Keratinocyte (primary cell): ENCODE measurements around the gene SCN1B. TPM values are rescaled to one million over a fixed set of nuclear protein-coding genes. Genes with fewer than 3 reads are reported as not detected.
A peak's percentile ranks its signal among the peaks of the same experiment; 100 is the strongest.

Source experiments
- DNase-seq: peaks from one replicate; pipeline ENCODE4 v3.0.0-alpha.2; 2011; ENCODE audit warnings: low read depth, missing footprints, low spot score
- FAIRE-seq: peaks from 2 replicates; lab custom pipeline; 2011; peaks lifted over from hg19 to GRCh38; lab: Jason Lieb, UNC
- H2AFZ ChIP-seq: 2 replicates; pipeline ENCODE4 v1.6.0; 2012; ENCODE audit warnings: low read length, control low read depth, inconsistent platforms; ENCODE audit not compliant: control insufficient read depth
- H3K27ac ChIP-seq: 2 replicates; pipeline ENCODE4 v1.5.1; 2011; ENCODE audit warnings: low read length; ENCODE audit not compliant: control insufficient read depth, insufficient read depth
- H3K27me3 ChIP-seq: 3 replicates; pipeline ENCODE4 v1.6.0; 2011; ENCODE audit warnings: low read length; ENCODE audit not compliant: control insufficient read depth, insufficient read depth; ENCODE audit errors: extremely low read depth
- H3K36me3 ChIP-seq, 2 experiments: 2 replicates in 1 of 2; 3 replicates in 1 of 2; pipeline ENCODE4 v1.5.1; 2011; ENCODE audit warnings: low read length in 2 of 2, mild to moderate bottlenecking in 1 of 2; ENCODE audit not compliant: control insufficient read depth in 2 of 2, insufficient read depth in 2 of 2; ENCODE audit errors: extremely low read depth in 1 of 2
- H3K4me1 ChIP-seq: 3 replicates; pipeline ENCODE4 v1.5.1; 2011; ENCODE audit warnings: low read length; ENCODE audit not compliant: control insufficient read depth, insufficient read depth; ENCODE audit errors: extremely low read depth
- H3K4me2 ChIP-seq: 3 replicates; pipeline ENCODE4 v1.6.0; 2011; ENCODE audit warnings: low read depth, low read length; ENCODE audit not compliant: control insufficient read depth, insufficient read depth; ENCODE audit errors: extremely low read depth
- H3K4me3 ChIP-seq, 3 experiments: fragments of 200-600 bp in 1 of 3; sonication (generic) in 1 of 3; 2 replicates in 2 of 3; 3 replicates in 1 of 3; pipeline ENCODE4 v1.5.1; 2011 to 2016; ENCODE audit warnings: low read length in 3 of 3, mild to moderate bottlenecking in 3 of 3, control low read depth in 2 of 3, inconsistent platforms in 1 of 3, low read depth in 1 of 3, mixed read lengths in 1 of 3, mixed run types in 1 of 3, moderate library complexity in 1 of 3; ENCODE audit not compliant: control insufficient read depth in 2 of 3, insufficient read depth in 2 of 3; ENCODE audit errors: extremely low read depth in 1 of 3
- H3K79me2 ChIP-seq: 2 replicates; pipeline ENCODE4 v1.6.0; 2012; ENCODE audit warnings: low read length; ENCODE audit not compliant: control insufficient read depth, insufficient read depth
- H3K9ac ChIP-seq: 3 replicates; pipeline ENCODE4 v1.6.0; 2011; ENCODE audit warnings: low read length; ENCODE audit not compliant: control insufficient read depth, insufficient read depth; ENCODE audit errors: extremely low read depth
- H3K9me1 ChIP-seq: 3 replicates; pipeline ENCODE4 v1.6.0; 2011; ENCODE audit warnings: low read length; ENCODE audit not compliant: control insufficient read depth, insufficient read depth; ENCODE audit errors: extremely low read depth
- H3K9me3 ChIP-seq: 2 replicates; pipeline ENCODE4 v1.5.1; 2012; ENCODE audit warnings: low read depth, low read length; ENCODE audit not compliant: control insufficient read depth
- H4K20me1 ChIP-seq: 3 replicates; pipeline ENCODE4 v1.6.0; 2011; ENCODE audit warnings: low read length; ENCODE audit not compliant: control insufficient read depth, insufficient read depth; ENCODE audit errors: extremely low read depth
- EZH2 ChIP-seq: IDR thresholded peaks from one replicate; pipeline ENCODE4 v1.6.1; 2012; ENCODE audit warnings: inconsistent platforms, mild to moderate bottlenecking, low read length, moderate library complexity
- dilution Hi-C: fragments of 300-500 bp; cut with MboI; formaldehyde crosslinking; loops from one replicate; pipeline ENCODE4 v1.7.0; 2020; ENCODE audit warnings: low sequenced_read_pairs; ENCODE audit not compliant: extremely low pct_ligation_motif_present
- polyA plus RNA-seq, 5 experiments: library from polyadenylated mRNA; depleted of rRNA in 3 of 5; stranded (reverse) in 3 of 5; stranded (forward) in 1 of 5; unstranded in 1 of 5; fragments of >200 nt; gene quantifications; 1 replicate in 1 of 5; 2 replicates in 3 of 5; 3 replicates in 1 of 5; pipeline versions ENCODE4 v1.2.1 to v1.2.3, GENCODE V29; 2011 to 2012; ENCODE audit warnings: missing spikeins in 2 of 5, low read depth in 1 of 5, low replicate concordance in 1 of 5
- TF ChIP-seq, protein P1 (sequence below), 3 experiments: IDR thresholded peaks in 1 of 3; conservative IDR thresholded peaks in 1 of 3; optimal IDR thresholded peaks in 1 of 3; 2 replicates in 2 of 3; 3 replicates in 1 of 3; pipeline versions ENCODE3 to v1.5.1; 2011; ENCODE audit warnings: low read length in 3 of 3, mild to moderate bottlenecking in 3 of 3, moderate library complexity in 2 of 3, control low read depth in 1 of 3, inconsistent platforms in 1 of 3; ENCODE audit not compliant: insufficient read depth in 2 of 3; ENCODE audit errors: extremely low read depth in 1 of 3

SCN1B gene
- polyA plus RNA-seq, 1 donor (not counting 4 experiments of a cell fraction or from before 2014, with no cell fraction given), result 0.30 TPM

GRCh38 chr19:35066121-35066520 lies 35.9 kb downstream of the SCN1B start:
- H3K9me1 ChIP-seq, result no peaks in the 10 kb centered on the region
- no peaks in the 10 kb centered on the region for H3K79me2 ChIP-seq
- peaks cover 5% of the 10 kb centered on the region for H3K4me1 ChIP-seq
- H3K27me3 ChIP-seq, result no peaks in the 10 kb centered on the region
- H2AFZ ChIP-seq, result no peak overlapping the region
- FAIRE-seq, result no peak
- no peaks in the 10 kb centered on the region for H3K36me3 ChIP-seq
- dilution Hi-C loops, result no loop called here
- no peak overlapping the region for H3K9ac ChIP-seq
- H3K27ac ChIP-seq, result no peak overlapping the region
- no peaks in the 10 kb centered on the region for H4K20me1 ChIP-seq
- H3K4me3 ChIP-seq, result no peak overlapping the region
- no peak for TF ChIP-seq EZH2
- TF ChIP-seq, protein P1, sequence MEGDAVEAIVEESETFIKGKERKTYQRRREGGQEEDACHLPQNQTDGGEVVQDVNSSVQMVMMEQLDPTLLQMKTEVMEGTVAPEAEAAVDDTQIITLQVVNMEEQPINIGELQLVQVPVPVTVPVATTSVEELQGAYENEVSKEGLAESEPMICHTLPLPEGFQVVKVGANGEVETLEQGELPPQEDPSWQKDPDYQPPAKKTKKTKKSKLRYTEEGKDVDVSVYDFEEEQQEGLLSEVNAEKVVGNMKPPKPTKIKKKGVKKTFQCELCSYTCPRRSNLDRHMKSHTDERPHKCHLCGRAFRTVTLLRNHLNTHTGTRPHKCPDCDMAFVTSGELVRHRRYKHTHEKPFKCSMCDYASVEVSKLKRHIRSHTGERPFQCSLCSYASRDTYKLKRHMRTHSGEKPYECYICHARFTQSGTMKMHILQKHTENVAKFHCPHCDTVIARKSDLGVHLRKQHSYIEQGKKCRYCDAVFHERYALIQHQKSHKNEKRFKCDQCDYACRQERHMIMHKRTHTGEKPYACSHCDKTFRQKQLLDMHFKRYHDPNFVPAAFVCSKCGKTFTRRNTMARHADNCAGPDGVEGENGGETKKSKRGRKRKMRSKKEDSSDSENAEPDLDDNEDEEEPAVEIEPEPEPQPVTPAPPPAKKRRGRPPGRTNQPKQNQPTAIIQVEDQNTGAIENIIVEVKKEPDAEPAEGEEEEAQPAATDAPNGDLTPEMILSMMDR (optimal IDR thresholded peaks at IDR 0.05 in 1 of 3, IDR thresholded peaks at IDR 0.05 in 1 of 3, conservative IDR thresholded peaks at IDR 0.05 in 1 of 3; ENCODE audit: extremely low read depth in 1 of 3, insufficient read depth in 2 of 3, low read length in 3 of 3), result no peak
- H3K4me2 ChIP-seq, result no peak overlapping the region
- H3K9me3 ChIP-seq, result peaks cover 4% of the 10 kb centered on the region
- DNase-seq, result no peak

GRCh38 chr19:35066691-35067563 lies 36.7 kb downstream of the SCN1B start:
- no peak overlapping the region for H3K9ac ChIP-seq
- dilution Hi-C loops, result no loop called here
- H3K36me3 ChIP-seq, result no peaks in the 10 kb centered on the region
- H4K20me1 ChIP-seq, result no peaks in the 10 kb centered on the region
- no peaks in the 10 kb centered on the region for H3K9me1 ChIP-seq
- H3K4me1 ChIP-seq, result peaks cover 5% of the 10 kb centered on the region
- no peaks in the 10 kb centered on the region for H3K79me2 ChIP-seq
- peak overlapping the region; percentile 48 for H3K4me2 ChIP-seq
- DNase-seq (peak; percentile 50), FAIRE-seq (peak; percentile 65)
- H3K9me3 ChIP-seq, result peaks cover 4% of the 10 kb centered on the region
- H2AFZ ChIP-seq, result no peak overlapping the region
- no peaks in the 10 kb centered on the region for H3K27me3 ChIP-seq
- no peak for TF ChIP-seq EZH2
- TF ChIP-seq, protein P1 (optimal IDR thresholded peaks at IDR 0.05 in 1 of 3, IDR thresholded peaks at IDR 0.05 in 1 of 3, conservative IDR thresholded peaks at IDR 0.05 in 1 of 3; ENCODE audit: extremely low read depth in 1 of 3, insufficient read depth in 2 of 3, low read length in 3 of 3), result peak; percentile 92 to 96 (median 93)
- H3K27ac ChIP-seq, result no peak overlapping the region
- H3K4me3 ChIP-seq, result no peak overlapping the region
